Myocyte (in vitro differentiated cells): ENCODE data around the gene PIANP. TPM values are rescaled to one million over a fixed set of nuclear protein-coding genes. Genes with fewer than 3 reads are reported as not detected.
"Not testable (repeated sequence)": the region's sequence is repeated elsewhere in the genome, so short reads cannot be mapped to it uniquely, and the experiment has no call there.

ENCODE experiments used
- DNase-seq: peaks from one replicate; pipeline ENCODE4 v3.0.0-alpha.2; 2012; ENCODE audit warnings: low read depth
- polyA plus RNA-seq: library from polyadenylated mRNA; unstranded; fragments of >200 nt; gene quantifications from one replicate; pipeline ENCODE4 v1.2.1, GENCODE V29; 2012; ENCODE audit warnings: missing spikeins
- total RNA-seq: library from RNA; depleted of rRNA; stranded (reverse); fragments of >200 nt; gene quantifications from 2 replicates; pipeline ENCODE4 v1.2.3, GENCODE V29; 2014

The PIANP gene, protein sequence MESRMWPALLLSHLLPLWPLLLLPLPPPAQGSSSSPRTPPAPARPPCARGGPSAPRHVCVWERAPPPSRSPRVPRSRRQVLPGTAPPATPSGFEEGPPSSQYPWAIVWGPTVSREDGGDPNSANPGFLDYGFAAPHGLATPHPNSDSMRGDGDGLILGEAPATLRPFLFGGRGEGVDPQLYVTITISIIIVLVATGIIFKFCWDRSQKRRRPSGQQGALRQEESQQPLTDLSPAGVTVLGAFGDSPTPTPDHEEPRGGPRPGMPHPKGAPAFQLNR
- total RNA-seq, result not detected in 2 replicates
- polyA plus RNA-seq, result 0.77 TPM

DNA sequence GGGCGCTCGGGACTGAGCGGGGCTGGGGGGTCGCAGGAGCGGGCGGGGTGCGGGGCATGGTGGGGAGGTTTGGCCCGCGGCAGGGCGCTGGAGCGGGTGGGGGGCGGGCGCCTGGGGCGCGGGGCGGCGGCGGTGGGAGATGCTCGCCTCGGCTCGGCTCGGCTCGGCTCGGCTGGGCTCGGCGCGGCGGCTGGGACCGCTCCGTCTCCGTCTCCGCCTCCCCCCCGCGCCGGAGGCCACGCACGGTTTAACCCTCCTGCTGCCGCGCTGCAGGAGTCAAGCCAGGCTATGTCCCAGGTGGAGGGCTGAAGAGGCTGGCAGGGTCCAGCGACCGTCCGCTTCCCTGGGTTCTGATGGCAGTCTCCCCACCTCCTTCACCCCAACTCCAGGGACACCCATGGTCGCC lies at the start of gene PIANP:
TSS of gene PIANP (minus strand) at position 170 of the 406 bp plus-strand sequence. CDS start 2,754 bp downstream, outside the sequence.
- DNase-seq, result no peak

- no peak for DNase-seq
Measured at GRCh38 chr12:6748761-6749160, 48.1 kb upstream of the PIANP start.

- DNase-seq, result no peak
Measured at GRCh38 chr12:6747216-6747615, 46.6 kb upstream of the PIANP start.

GRCh38 chr12:6745741-6746525 lies 45.3 kb upstream of the PIANP start:
- no peak for DNase-seq

GRCh38 chr12:6743300-6743699 lies 42.7 kb upstream of the PIANP start:
- not testable (repeated sequence) for DNase-seq

- DNase-seq, result no peak
Measured at GRCh38 chr12:6742834-6743233, 42.2 kb upstream of the PIANP start.

DNA sequence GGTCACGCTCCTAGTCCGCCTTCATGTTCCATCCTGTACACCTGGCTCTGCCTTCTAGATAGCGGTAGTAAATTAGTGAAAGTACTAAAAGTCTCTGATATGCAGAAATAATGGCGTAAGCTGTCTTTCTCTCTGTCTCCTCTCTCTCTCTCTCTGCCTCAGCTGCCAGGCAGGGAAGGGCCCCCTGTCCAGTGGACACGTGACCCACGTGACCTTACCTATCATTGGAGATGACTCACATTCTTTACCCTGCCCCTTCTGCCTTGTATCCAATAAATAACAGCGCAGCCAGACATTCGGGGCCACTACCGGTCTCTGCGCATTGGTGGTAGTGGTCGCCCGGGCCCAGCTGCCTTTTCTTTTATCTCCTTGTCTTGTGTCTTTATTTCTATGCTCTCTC lies 41.5 kb upstream of the PIANP start:
- not testable (repeated sequence) for DNase-seq

- DNase-seq, result no peak
Measured at GRCh38 chr12:6736754-6737153, 36.1 kb upstream of the PIANP start.

DNA sequence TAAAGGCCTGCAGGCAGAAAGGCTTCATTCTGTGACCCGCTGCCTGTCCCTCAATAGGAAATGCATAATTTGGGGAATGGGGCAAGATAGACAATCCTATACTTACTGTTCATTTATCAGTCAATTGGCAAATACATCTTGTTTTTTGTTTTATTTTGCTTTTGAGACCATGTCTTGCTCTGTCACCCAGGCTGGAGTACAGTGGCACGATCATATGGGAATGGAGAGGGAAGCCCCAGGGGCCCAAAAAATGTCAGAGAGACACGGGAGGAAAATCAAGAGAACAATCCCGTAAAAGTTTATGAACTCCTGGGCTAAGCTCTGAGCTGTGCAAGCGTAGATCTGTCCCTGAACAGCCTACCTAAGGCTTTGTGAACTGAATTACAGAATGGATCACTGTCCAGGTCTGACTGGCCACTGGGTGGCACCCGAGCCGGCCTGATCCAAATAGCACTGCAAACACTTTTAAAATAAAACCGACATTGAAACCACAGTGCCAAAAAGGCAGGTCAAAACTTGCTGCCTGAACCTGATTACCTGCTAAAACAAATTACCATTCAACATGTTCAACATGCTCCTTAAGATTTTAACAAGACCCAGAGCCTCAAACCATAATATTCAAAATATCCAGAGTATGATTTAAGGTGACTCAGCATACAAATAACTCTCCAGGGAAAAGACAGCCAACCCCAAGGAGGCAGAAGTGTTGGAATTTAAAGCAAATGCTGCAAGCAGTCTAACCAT lies 35.0 kb upstream of the PIANP start:
- DNase-seq, result peak; percentile 64

- DNase-seq, result no peak
Measured at GRCh38 chr12:6734506-6735387, 34.1 kb upstream of the PIANP start.

DNA sequence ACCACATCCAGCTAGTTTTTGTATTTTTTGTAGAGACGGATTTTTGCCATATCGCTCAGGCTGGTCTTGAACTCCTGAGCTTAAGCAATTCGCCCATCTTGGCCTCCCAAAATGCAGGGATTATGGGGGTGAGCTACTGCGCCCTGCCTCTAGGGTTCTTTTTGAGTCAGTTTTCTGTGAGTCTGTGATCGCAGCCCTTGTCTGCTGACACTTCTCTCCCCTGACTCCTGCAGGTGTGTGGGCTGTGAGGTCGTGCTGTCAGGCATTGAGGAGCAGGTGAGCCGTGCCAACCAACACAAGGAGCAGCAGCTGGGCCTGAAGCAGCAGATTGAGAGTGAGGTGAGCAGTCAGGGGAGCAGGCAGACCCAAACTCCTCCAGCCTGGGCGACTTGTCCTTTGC lies 29.6 kb upstream of the PIANP start:
- DNase-seq, result no peak

- DNase-seq, result no peak
Measured at GRCh38 chr12:6729186-6729585, 28.6 kb upstream of the PIANP start.

- no peak for DNase-seq
Measured at GRCh38 chr12:6725350-6725749, 24.7 kb upstream of the PIANP start.

DNA sequence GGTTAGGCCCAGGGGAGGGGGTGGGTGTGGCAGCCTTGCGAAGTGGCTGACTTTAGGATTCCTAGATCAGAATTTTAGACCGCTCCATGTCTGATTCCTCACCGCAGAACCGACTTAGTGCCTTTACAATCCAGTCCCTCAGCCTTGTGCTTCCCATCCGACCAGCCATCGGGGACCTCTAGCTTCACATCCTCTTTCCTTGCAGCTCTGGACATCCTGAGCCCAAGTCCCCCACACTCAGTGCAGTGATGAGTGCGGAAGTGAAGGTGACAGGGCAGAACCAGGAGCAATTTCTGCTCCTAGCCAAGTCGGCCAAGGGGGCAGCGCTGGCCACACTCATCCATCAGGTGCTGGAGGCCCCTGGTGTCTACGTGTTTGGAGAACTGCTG lies 23.8 kb upstream of the PIANP start:
- peak; percentile 25 for DNase-seq

DNA sequence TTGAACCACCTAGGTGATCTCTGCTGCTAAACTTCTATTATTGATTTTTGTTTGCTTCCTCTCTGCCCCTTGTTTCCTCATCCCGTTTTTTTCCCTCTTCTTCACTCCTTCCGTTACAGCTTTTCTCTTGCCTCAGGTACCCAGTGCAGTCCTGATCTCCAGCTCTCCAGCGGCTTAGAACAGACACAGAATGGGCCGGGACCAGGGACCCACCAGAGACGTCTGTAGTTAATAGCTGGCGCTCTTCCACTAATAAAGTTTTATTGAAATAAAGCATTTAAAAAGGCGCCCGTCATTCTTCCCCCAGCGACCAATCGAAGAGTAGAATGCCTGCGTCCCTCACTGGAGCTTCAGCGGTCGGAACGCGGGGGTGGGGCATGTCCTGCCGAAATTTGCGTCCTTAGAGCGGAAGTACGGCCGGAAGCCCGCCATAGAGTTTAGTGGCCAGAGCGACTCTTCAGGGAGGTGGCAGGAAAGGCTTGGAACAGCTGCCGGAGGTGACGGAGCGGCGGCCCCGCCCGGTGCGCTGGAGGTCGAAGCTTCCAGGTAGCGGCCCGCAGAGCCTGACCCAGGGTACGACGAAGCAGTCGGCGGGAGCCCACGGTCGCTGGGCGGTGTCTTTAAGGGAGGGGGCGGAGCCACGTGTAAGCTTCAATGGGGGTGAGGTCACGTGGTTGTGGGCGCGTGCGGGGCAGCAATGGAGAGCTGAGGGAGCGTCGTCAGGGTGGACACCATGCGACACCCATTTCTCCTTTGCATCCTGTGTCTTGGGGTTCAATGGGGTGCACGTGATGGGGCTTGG lies 23.2 kb upstream of the PIANP start, which contains the start of gene COPS7A:
TSS of gene COPS7A (plus strand) at position 440 of the 802 bp plus-strand sequence. CDS start 611 bp downstream, outside the sequence.
- DNase-seq, result peak; percentile 99

DNA sequence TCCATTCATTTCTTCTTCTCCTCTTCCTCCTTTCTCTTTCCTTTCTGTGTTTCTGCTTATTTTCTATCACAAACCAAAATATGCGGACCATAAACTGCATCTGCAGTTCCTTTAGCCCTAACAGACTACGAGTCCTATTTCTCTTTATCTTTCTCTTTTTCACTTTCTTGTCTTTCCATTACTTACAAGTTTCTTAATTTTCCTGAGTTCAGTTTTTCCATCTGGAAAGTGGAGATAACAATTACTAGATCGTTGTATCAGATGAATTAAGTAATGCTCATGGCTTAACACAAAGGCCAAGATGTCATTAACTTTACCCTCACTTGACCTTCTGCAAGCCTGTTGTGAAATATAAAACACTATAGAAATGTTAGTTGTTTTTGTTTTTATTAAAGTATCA lies 22.2 kb upstream of the PIANP start:
- DNase-seq, result no peak

GRCh38 chr12:6716874-6717437 lies 16.3 kb upstream of the PIANP start:
- no peak for DNase-seq

- DNase-seq, result not testable (repeated sequence)
Measured at GRCh38 chr12:6716031-6716873, 15.6 kb upstream of the PIANP start.

GRCh38 chr12:6708960-6709394 lies 8.4 kb upstream of the PIANP start:
- no peak for DNase-seq
